BLaER1 treated with 17β-estradiol and CSF1 and Interleukin-3, amounts not matched to agents 10 nM and 100 nM (cell line): ENCODE data around the gene PRR3.

Source experiments
- H3K27ac ChIP-seq, 11 experiments: shearing (Covaris generic); formaldehyde crosslinking; 2 replicates each; pipeline ENCODE4 v1.8.1; 2022
- H3K27me3 ChIP-seq, 11 experiments: shearing (Covaris generic); formaldehyde crosslinking; 2 replicates each; pipeline ENCODE4 v1.8.1; 2022
- H3K36me3 ChIP-seq, 11 experiments: shearing (Covaris generic); formaldehyde crosslinking; 2 replicates each; pipeline ENCODE4 v1.8.1; 2022
- H3K4me1 ChIP-seq, 10 experiments: shearing (Covaris generic); formaldehyde crosslinking; 2 replicates each; pipeline ENCODE4 v1.8.1; 2022
- H3K4me2 ChIP-seq, 11 experiments: shearing (Covaris generic); formaldehyde crosslinking; 2 replicates each; pipeline ENCODE4 v1.8.1; 2022
- H3K4me3 ChIP-seq, 10 experiments: shearing (Covaris generic); formaldehyde crosslinking; 2 replicates each; pipeline ENCODE4 v1.8.1; 2022
- H3K9ac ChIP-seq, 11 experiments: shearing (Covaris generic); formaldehyde crosslinking; 2 replicates each; pipeline ENCODE4 v1.8.1; 2022
- H3K9me3 ChIP-seq, 11 experiments: shearing (Covaris generic); formaldehyde crosslinking; replicated peaks in 1 of 11; 2 replicates each; pipeline ENCODE4 v1.8.1; 2022
- H4K20me1 ChIP-seq, 11 experiments: shearing (Covaris generic); formaldehyde crosslinking; 2 replicates each; pipeline ENCODE4 v1.8.1; 2022
- Cebpa-rat ChIP-seq, 11 experiments: shearing (Covaris generic); IDR thresholded peaks; 2 replicates each; pipeline ENCODE4 v1.8.1; 2022

The PRR3 gene

DNA sequence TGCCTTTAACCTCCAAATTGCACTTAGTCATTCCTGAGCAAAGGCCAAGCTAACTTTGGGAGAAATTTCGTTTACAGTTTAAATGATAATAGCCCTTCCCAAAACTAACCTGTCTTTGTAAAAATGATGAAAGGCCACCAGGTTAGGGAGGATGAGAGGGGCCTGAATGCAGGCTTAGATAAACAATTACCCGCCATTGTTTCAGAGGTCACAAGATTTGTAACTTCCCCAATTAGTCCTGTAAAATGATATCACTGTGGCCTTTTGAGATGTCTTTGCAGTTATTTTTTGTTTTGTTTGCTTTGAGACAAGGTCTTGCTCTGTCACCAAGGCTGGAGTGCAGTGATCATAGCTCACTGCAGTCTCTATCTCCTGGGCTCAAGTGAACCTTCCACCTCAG is 27.1 kb upstream of the PRR3 start:
- H3K9me3 ChIP-seq, result peaks cover 0 to 31% (median 20%) of the 10 kb centered on the region in 11 experiments; a peak in 13 of 22 replicates
- peaks cover 36 to 79% (median 63%) of the 10 kb centered on the region in 10 experiments for H3K4me1 ChIP-seq
- H3K27ac ChIP-seq, result peak overlapping the region; percentile 2 to 90 (median 84); a peak in 21 of 22 replicates
- no peaks in the 10 kb centered on the region for H3K27me3 ChIP-seq
- peak overlapping the region in 5 of 11 experiments; percentile 9 to 72 (median 51); a peak in 8 of 22 replicates for H3K9ac ChIP-seq
- no peak for TF ChIP-seq Cebpa-rat (IDR thresholded peaks at IDR 0.05)
- H4K20me1 ChIP-seq, result no peaks in the 10 kb centered on the region
- H3K4me3 ChIP-seq, result no peak overlapping the region
- H3K36me3 ChIP-seq, result no peaks in the 10 kb centered on the region
- peak overlapping the region in 9 of 11 experiments; percentile 13 to 85 (median 50); a peak in 14 of 22 replicates for H3K4me2 ChIP-seq

DNA sequence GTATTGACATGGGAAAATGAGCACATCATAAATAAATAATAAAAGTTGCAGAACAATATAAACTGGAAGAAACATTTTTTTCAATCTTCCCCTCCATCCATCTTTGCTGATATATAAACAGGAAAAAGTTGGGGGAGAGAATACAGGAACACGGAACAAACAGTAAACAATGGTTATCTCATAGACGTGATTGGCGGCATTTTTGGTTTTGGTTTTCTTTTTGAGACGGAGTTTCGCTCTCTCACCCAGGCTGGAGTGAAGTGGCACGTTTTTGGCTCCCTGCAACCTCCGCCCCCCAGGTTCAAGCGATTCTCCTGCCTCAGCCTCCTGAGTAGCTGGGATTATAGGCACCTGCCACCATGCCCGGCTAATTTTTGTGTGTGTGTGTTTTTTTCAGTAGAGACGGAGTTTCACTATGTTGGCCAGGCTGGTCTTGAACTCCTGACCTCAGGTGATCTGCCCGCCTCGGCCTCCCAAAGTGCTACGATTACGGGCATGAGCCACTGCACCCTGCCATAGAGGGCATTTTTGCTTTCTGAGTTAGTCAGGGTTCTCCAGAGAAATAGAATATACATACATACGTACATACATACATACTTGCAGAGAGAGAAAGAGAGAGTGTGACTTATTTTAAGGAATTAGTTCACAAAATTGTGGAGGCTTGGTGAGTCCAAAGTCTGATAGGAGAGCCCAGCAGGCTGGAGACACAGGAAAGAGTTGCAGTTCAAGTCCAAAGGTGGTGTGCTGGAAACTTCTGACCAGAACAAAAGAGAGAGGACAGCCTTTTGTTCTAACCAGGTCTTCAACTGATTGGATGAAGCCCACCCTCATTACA is 23.4 kb upstream of the PRR3 start:
- Histone ChIP-seq H3K4me3 (no peak overlapping the region), H3K9ac (no peak overlapping the region; a peak in 1 of 22 replicates), H3K4me2 (peak overlapping the region in 9 of 11 experiments; percentile 27 to 65 (median 59); a peak in 14 of 22 replicates), H3K27ac (peak overlapping the region in 8 of 11 experiments; percentile 62 to 90 (median 74); a peak in 12 of 22 replicates), H3K9me3 (peaks cover 0 to 16% (median 5%) of the 10 kb centered on the region in 11 experiments; a peak in 8 of 22 replicates), H3K27me3 (no peaks in the 10 kb centered on the region), H3K4me1 (peaks cover 22 to 51% (median 43%) of the 10 kb centered on the region in 10 experiments), H3K36me3 (no peaks in the 10 kb centered on the region), H4K20me1 (no peaks in the 10 kb centered on the region)
- TF ChIP-seq Cebpa-rat (IDR thresholded peaks at IDR 0.05), result no peak

DNA sequence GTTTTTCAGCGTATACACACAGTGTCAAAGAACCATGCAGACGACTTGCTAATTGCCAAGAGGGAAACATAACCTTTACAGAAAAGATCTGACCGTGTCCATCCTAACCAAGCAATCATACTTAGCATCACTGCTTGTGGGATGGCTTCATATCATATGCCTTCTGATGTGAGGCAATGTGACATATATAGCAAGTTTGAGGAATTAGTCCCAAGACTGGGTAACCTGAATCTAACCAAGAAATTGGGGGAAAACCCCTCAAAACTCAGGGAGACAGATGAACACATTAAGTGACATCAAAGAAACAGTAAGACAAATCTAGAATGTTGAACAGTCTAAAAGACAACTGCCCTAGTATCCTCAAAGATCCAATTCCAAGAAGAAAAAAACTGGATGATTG is 19.2 kb upstream of the PRR3 start:
- Histone ChIP-seq H3K36me3 (no peaks in the 10 kb centered on the region), H4K20me1 (no peaks in the 10 kb centered on the region), H3K4me1 (peaks cover 15 to 26% (median 23%) of the 10 kb centered on the region in 10 experiments), H3K27me3 (no peaks in the 10 kb centered on the region), H3K9me3 (no peaks in the 10 kb centered on the region), H3K9ac (0 out of 22 replicates have a peak overlapping the region, but pooled peaks of 1 of the 11 experiments have one; percentile 16), H3K27ac (no peak overlapping the region), H3K4me2 (no peak overlapping the region), H3K4me3 (no peak overlapping the region)
- no peak for TF ChIP-seq Cebpa-rat (IDR thresholded peaks at IDR 0.05)

DNA sequence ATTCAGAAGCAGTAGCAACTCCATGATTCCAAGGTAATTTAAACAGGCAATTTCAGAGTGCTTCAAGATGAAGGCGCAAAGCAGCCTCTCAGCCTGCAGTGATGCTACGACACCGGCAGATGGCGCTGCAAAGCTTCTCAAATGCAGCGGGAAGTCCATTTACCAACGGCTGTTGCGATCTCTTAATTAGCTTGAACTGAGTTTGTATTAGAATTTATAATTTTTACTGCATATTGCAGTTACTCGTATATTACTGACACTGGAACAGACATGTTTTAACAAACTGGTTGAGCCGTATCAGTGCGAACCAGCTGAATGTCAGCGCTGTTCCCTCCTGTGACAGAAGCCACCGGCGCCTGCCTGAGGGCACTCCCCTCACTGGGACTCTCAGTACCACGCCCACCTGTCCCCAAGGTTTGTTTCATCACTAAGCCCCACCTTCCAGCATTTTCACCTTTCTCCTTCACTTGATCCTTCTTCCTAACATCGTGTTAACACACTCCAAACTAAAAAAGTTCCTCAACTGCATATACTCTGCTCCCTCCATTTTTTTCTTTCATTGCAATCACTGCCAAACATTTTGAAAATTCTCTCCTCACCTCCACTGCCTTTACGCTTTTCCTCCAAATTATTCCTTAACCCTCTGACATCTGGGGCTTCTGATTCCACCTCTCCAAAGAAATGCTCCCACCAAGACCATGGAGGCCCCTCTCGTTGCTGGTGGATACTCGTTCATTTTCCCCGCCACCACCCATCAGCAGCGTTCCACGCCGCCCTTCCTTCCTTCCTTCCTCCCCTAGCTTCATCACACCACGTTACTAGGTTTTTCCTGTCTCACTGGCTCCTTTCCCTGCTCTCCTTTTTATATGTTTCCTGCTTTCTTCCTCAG is 15.3 kb upstream of the PRR3 start:
- TF ChIP-seq Cebpa-rat (IDR thresholded peaks at IDR 0.05), result no peak
- H3K4me3 ChIP-seq, result peak overlapping the region; percentile 44 to 67 (median 52)
- peaks cover 0 to 9% (median 0%) of the 10 kb centered on the region in 11 experiments; a peak in 3 of 22 replicates for H4K20me1 ChIP-seq
- peak overlapping the region; percentile 51 to 73 (median 59); a peak in 21 of 22 replicates for H3K9ac ChIP-seq
- no peaks in the 10 kb centered on the region for H3K9me3 ChIP-seq
- H3K36me3 ChIP-seq, result peaks cover 13 to 31% (median 24%) of the 10 kb centered on the region in 11 experiments
- peak overlapping the region in 10 of 11 experiments; percentile 14 to 73 (median 64); a peak in 19 of 22 replicates for H3K27ac ChIP-seq
- peak overlapping the region; percentile 84 to 97 (median 89) for H3K4me2 ChIP-seq
- H3K27me3 ChIP-seq, result no peaks in the 10 kb centered on the region
- H3K4me1 ChIP-seq, result peaks cover 27 to 33% (median 30%) of the 10 kb centered on the region in 10 experiments

DNA sequence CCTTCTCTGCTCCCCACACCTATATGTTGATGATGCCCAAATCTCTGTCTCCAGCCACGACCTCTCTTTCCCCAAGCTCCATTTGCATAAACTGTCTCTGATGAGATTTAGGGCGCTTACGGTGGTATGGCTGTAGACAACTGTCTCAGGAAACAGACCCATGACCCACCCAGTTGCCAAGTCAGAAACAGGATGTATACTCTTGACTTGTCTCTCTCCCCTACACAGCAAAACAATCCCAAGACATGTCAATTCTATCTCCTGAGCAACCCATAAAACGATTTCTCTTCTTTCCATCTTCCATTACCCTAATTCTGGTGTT is 14.7 kb upstream of the PRR3 start:
- Histone ChIP-seq H3K4me1 (peaks cover 27 to 33% (median 30%) of the 10 kb centered on the region in 10 experiments), H3K27ac (peak overlapping the region in 10 of 11 experiments; percentile 14 to 73 (median 64); a peak in 19 of 22 replicates), H3K27me3 (no peaks in the 10 kb centered on the region), H4K20me1 (peaks cover 0 to 9% (median 0%) of the 10 kb centered on the region in 11 experiments; a peak in 3 of 22 replicates), H3K4me3 (peak overlapping the region in 9 of 10 experiments; percentile 44 to 67 (median 53); a peak in 18 of 20 replicates), H3K9me3 (no peaks in the 10 kb centered on the region), H3K9ac (peak overlapping the region; percentile 51 to 73 (median 59); a peak in 20 of 22 replicates), H3K4me2 (peak overlapping the region; percentile 84 to 97 (median 89)), H3K36me3 (peaks cover 19 to 37% (median 30%) of the 10 kb centered on the region in 11 experiments)
- no peak for TF ChIP-seq Cebpa-rat (IDR thresholded peaks at IDR 0.05)

DNA sequence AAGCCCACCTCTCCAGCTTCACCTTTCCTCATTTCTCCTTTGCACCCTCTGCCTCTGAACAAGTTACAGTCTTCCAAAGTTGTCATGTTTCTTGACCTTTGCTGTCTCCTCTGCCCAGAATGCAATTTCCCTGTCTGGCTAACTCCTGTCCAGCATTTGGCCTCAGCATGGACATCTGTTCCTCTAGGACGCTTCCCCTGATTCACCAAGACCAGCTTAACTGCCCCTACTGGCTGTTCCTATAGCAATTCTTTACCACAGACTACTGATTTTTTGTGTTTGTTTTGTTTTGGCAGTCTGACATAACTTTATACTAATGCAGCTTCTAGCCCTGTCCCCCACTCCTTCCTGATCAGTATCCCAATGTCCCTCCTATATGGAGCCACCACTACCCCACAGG is 14.2 kb upstream of the PRR3 start:
- Histone ChIP-seq H3K27ac (peak overlapping the region in 10 of 11 experiments; percentile 14 to 73 (median 64); a peak in 16 of 22 replicates), H4K20me1 (peaks cover 0 to 9% (median 0%) of the 10 kb centered on the region in 11 experiments; a peak in 3 of 22 replicates), H3K4me3 (peak overlapping the region in 1 of 10 experiments; percentile 50; a peak in 1 of 20 replicates), H3K9me3 (no peaks in the 10 kb centered on the region), H3K36me3 (peaks cover 23 to 42% (median 35%) of the 10 kb centered on the region in 11 experiments), H3K9ac (peak overlapping the region in 10 of 11 experiments; percentile 48 to 73 (median 60); a peak in 12 of 22 replicates), H3K27me3 (no peaks in the 10 kb centered on the region), H3K4me2 (peak overlapping the region; percentile 84 to 97 (median 89)), H3K4me1 (peaks cover 27 to 38% (median 30%) of the 10 kb centered on the region in 10 experiments)
- no peak for TF ChIP-seq Cebpa-rat (IDR thresholded peaks at IDR 0.05)

DNA sequence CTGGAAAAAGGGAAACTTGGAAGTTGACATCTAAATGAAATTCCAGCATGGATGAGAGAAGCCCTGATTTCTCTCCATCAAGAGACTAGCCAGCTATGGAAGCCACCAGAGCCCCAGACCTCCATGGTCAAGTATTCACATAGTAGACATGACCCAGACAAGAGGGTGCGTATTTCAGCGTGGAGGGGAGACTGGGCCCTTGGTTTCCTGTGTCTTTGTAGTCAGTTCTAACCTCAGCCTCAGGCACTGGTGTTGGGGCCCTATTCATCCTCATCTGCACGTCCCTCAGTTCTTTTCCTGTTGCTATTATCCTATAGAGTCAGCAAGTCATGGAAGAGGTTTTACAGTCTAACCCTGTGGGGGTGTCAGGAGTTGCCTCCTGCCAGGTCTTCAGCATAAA is 13.3 kb upstream of the PRR3 start:
- H3K9me3 ChIP-seq, result no peaks in the 10 kb centered on the region
- H3K4me2 ChIP-seq, result peak overlapping the region; percentile 2 to 97 (median 43); a peak in 18 of 22 replicates
- peak overlapping the region in 3 of 11 experiments; percentile 1 to 22 (median 6); a peak in 4 of 22 replicates for H3K27ac ChIP-seq
- H4K20me1 ChIP-seq, result peaks cover 0 to 9% (median 0%) of the 10 kb centered on the region in 11 experiments; a peak in 3 of 22 replicates
- H3K4me3 ChIP-seq, result no peak overlapping the region
- no peak for TF ChIP-seq Cebpa-rat (IDR thresholded peaks at IDR 0.05)
- peaks cover 27 to 44% (median 30%) of the 10 kb centered on the region in 10 experiments for H3K4me1 ChIP-seq
- no peaks in the 10 kb centered on the region for H3K27me3 ChIP-seq
- H3K9ac ChIP-seq, result peak overlapping the region in 4 of 11 experiments; percentile 8 to 40 (median 26); a peak in 5 of 22 replicates
- peaks cover 31 to 51% (median 44%) of the 10 kb centered on the region in 11 experiments for H3K36me3 ChIP-seq

DNA sequence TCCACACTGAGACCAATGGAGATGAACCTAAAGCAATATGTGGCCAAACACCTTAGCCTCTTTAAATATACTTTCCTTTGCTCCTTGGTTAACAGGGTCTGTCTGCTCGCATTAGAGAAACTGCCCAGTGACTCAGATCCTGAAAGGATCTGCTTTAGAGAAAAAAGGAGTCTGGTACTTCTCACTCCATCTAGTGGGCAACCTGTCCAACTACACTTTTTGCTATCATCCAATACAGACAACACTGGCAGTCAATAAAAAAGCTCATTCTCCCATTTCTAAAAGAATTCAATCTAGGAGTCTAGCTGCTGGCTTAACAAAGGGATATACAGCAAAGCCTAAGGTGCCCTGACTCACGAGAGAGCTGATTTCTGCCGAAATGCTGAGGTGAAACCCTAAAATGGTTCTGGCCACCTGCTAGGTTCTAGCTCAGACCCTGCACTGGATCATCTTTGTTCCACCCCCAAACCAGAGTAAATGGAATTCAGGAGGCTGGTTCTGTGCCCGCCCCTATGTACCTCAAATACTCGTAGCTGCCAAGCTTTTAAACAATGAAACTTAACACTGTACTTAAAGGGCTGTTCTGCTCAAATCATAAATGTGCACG is 12.3 kb upstream of the PRR3 start:
- H3K27ac ChIP-seq, result peak overlapping the region in 5 of 11 experiments; percentile 1 to 22 (median 8); a peak in 4 of 22 replicates
- peaks cover 40 to 60% (median 53%) of the 10 kb centered on the region in 11 experiments for H3K36me3 ChIP-seq
- H3K9me3 ChIP-seq, result no peaks in the 10 kb centered on the region
- no peaks in the 10 kb centered on the region for H3K27me3 ChIP-seq
- H3K4me1 ChIP-seq, result peaks cover 27 to 44% (median 30%) of the 10 kb centered on the region in 10 experiments
- H3K4me3 ChIP-seq, result no peak overlapping the region
- TF ChIP-seq Cebpa-rat (IDR thresholded peaks at IDR 0.05), result no peak
- H3K4me2 ChIP-seq, result peak overlapping the region; percentile 2 to 97 (median 43); a peak in 18 of 22 replicates
- peaks cover 0 to 10% (median 0%) of the 10 kb centered on the region in 11 experiments; a peak in 3 of 22 replicates for H4K20me1 ChIP-seq
- H3K9ac ChIP-seq, result peak overlapping the region in 3 of 11 experiments; percentile 15 to 40 (median 32); a peak in 6 of 22 replicates
